ENCODE results near the gene UCP2. TPM values are rescaled to one million over a fixed set of nuclear protein-coding genes. Genes with fewer than 3 reads are reported as not detected.
"Not testable (repeated sequence)": the region's sequence is repeated elsewhere in the genome, so short reads cannot be mapped to it uniquely, and the experiment has no call there.

The UCP2 gene
- total RNA-seq, 2 experiments from 2014 or later = 400 to 407 TPM

DNA sequence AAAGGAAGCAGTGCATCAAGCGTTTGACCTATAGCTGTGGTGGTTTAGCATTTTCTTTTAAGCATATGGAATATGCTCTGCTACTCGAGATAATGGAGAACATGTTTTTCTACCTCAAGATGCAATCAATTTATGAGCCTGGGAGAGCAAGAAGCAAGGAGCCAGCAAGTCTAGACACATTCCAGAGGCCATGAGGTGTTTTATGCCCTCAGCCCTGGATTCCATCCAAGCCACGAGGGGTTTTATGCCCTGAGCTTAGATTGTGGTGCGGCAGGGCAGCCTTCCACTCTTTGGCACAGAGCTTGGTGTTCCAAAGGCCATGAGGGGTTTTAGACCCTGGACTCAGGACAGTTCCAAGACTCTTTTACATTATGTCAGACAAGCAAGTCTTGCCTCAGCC lies 43.5 kb downstream of the UCP2 start:
- Mint-ChIP-seq H3K27ac (no peak overlapping the region), H3K36me3 (ENCODE audit: low read depth) (peaks cover 18% of the 10 kb centered on the region), H3K4me3 (no peak overlapping the region), H3K9me3 (peaks cover 11% of the 10 kb centered on the region), H3K4me1 (no peaks in the 10 kb centered on the region), H3K27me3 (no peaks in the 10 kb centered on the region)
- ChIA-PET CTCF (no interaction called here), POLR2A (no interaction called here)
- DNase-seq = no peak

DNA sequence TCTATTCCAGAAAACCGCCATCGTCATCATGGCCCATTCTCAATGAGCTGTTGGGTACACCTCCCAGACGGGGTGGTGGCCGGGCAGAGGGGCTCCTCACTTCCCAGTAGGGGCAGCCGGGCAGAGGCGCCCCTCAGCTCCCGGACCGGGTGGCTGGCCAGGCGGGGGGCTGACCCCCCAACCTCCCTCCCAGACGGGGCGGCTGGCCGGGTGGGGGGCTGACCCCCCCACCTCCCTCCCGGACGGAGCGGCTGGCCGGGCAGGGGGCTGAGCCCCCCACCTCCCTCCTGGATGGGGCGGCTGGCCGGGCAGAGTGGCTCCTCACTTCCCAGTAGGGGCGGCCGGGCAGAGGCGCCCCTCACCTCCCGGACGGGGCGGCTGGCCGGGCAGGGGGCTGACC lies 46.6 kb downstream of the UCP2 start:
- DNase-seq, H3K27me3 Mint-ChIP-seq, POLR2A ChIA-PET, H3K9me3 Mint-ChIP-seq, H3K27ac Mint-ChIP-seq, H3K4me3 Mint-ChIP-seq, CTCF ChIA-PET, H3K4me1 Mint-ChIP-seq: not testable (repeated sequence)
- H3K36me3 Mint-ChIP-seq (ENCODE audit: low read depth) = peaks cover 14% of the 10 kb centered on the region

DNA sequence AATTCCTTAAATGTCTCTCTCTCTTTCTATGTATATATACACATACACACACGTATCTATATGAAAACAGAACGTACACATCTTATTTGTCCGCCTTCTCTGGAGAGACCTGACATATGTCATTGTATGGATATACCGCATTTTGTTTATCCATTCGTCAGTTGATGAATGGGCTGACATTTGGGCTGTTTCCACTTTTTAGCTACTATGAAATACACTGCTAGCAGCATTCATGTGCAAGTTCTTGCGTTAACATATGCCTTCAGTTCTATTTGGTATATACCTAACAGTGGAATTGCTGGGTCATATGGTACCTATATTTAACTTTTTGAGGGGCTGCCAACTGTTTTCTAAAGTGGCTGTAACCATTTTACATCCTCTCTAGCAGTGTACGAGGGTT lies 49.9 kb downstream of the UCP2 start:
- CTCF ChIA-PET = interaction anchor here (0.6 to 2.7 kb wide), 2 partner anchors 170 to 307 kb away, joined by 3 to 26 read pairs; no protein-coding TSS in a partner anchor
- no peak for DNase-seq

DNA sequence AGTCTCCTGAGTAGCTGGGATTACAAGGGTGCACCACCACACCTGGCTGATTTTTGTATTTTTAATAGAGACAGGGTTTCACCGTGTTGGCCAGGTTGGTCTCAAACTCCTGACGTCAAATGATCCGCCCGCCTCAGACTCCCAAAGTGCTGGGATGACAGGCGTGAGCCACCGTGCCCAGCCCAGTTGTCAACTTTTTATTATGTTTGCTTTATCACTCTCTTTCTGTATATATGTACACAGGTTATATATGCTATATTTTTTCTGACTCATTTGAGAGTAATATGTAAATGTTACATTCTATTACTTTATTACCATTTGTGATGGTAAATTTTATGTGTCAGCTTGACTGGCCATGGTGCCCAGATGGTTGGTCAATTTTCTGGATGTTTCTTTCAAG lies 50.7 kb downstream of the UCP2 start:
- Mint-ChIP-seq H3K27ac (no peak overlapping the region), H3K27me3 (no peaks in the 10 kb centered on the region), H3K36me3 (ENCODE audit: low read depth) (peaks cover 26% of the 10 kb centered on the region), H3K4me3 (no peak overlapping the region), H3K4me1 (peaks cover 6% of the 10 kb centered on the region), H3K9me3 (no peaks in the 10 kb centered on the region)
- POLR2A ChIA-PET = no interaction called here
- CTCF ChIA-PET = interaction anchor here (0.6 to 2.7 kb wide), 6 partner anchors 10 to 581 kb away, joined by 3 to 26 read pairs (median 4); no protein-coding TSS in a partner anchor
- DNase-seq = no peak

More for the DNA sequence above, 49.9 kb downstream of the UCP2 start:
- Mint-ChIP-seq H3K36me3 (ENCODE audit: low read depth) (peaks cover 18% of the 10 kb centered on the region), H3K9me3 (no peaks in the 10 kb centered on the region), H3K27me3 (no peaks in the 10 kb centered on the region), H3K4me1 (peaks cover 3% of the 10 kb centered on the region), H3K4me3 (no peak overlapping the region), H3K27ac (no peak overlapping the region)
- POLR2A ChIA-PET = no interaction called here

DNA sequence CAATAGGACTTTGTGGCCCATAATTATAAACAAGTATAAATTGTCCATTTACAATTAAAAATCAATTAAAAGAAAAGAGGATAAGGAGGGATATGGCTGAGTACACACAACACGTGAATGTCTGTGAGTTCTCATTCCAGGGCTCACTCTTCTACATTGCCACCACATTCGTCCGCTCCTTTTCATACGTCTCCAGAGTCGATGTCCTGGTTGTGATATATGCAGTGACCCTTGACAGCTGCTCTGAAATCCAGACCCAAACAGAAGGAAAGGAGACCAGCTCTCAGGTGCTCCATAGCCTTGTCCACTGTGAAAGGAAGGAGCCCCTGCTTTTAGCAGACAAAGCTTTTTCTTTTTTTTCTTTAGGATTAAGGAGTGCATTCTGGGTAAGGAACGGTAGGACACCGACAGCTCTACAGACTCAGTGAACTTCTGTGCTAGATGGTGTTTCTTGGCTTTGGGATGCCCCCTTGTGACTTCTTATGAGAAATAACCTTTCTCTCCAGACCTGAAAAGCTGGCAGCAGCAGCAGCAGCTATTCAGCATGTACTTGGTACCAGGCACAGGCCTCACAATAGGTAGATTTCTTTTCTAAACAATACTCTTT lies 51.5 kb downstream of the UCP2 start:
- Mint-ChIP-seq H3K27ac (no peak overlapping the region), H3K27me3 (no peaks in the 10 kb centered on the region), H3K4me3 (no peak overlapping the region), H3K9me3 (no peaks in the 10 kb centered on the region), H3K4me1 (peaks cover 6% of the 10 kb centered on the region), H3K36me3 (ENCODE audit: low read depth) (peaks cover 28% of the 10 kb centered on the region)
- peak; percentile 22 for DNase-seq
- CTCF ChIA-PET = interaction anchor here (1.0 to 2.7 kb wide), 6 partner anchors 10 to 580 kb away, joined by 3 to 26 read pairs (median 4); no protein-coding TSS in a partner anchor
- POLR2A ChIA-PET = no interaction called here

DNA sequence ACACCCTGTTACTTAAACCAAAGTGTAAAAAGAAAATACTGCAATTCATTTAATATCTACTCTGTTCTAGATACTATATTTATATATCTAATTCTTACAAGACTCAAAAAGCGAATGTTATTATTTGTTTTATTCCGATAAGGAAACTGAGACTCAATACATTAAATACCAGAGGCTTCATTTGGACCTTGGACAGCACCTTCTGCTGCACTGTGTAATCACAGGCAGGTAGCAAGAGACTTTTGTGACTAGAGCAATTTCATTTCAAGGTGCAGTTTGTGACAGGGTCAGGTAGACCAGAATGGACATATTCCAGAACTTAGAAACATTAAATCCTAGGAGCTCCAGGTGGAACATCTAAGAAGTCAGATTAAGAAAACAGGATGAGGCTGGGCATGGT lies 53.3 kb downstream of the UCP2 start:
- Mint-ChIP-seq H3K4me1 (peaks cover 6% of the 10 kb centered on the region), H3K9me3 (no peaks in the 10 kb centered on the region), H3K4me3 (no peak overlapping the region), H3K36me3 (ENCODE audit: low read depth) (peaks cover 23% of the 10 kb centered on the region), H3K27me3 (no peaks in the 10 kb centered on the region), H3K27ac (no peak overlapping the region)
- DNase-seq = no peak
- CTCF ChIA-PET = no interaction called here
- POLR2A ChIA-PET = no interaction called here

Other genes with a start within 250 kb of the UCP2 start
- 100 to 1,000 TPM; 104 to 108 TPM for gene RAB6A, start 221.8 kb downstream of the UCP2 start, total RNA-seq
- 10 to 100 TPM; 35.9 to 45.5 TPM for gene MRPL48, start 195.0 kb downstream of the UCP2 start, total RNA-seq
- gene COA4, start 106.0 kb downstream of the UCP2 start, total RNA-seq = 10 to 100 TPM; 49.8 to 51.5 TPM
- 10 to 100 TPM; 21.6 TPM for gene PAAF1, start 105.8 kb downstream of the UCP2 start, total RNA-seq
- not detected for gene DNAJB13, start 31.8 kb downstream of the UCP2 start, total RNA-seq
- gene UCP3, start 26.2 kb upstream of the UCP2 start, total RNA-seq = 1 to 10 TPM; 1.8 to 2.4 TPM
- 10 to 100 TPM; 30.8 to 32.2 TPM for gene C2CD3, start 188.2 kb upstream of the UCP2 start, total RNA-seq
- gene PPME1, start 188.4 kb upstream of the UCP2 start, total RNA-seq = 10 to 100 TPM; 27.3 to 28.0 TPM